CD4-positive, alpha-beta memory T cell (primary cell): ENCODE data around the gene NTNG2. TPM values are rescaled to one million over a fixed set of nuclear protein-coding genes. Genes with fewer than 3 reads are reported as not detected.
"Not testable (repeated sequence)": the region's sequence is repeated elsewhere in the genome, so short reads cannot be mapped to it uniquely, and the experiment has no call there.

Source experiments
- CTCF ChIA-PET: fragments of 350-600 bp; sonication (Branson Sonifier 250); formaldehyde crosslinking; loops from one replicate; lab custom pipeline; 2021; ENCODE audit warnings: inconsistent platforms; ENCODE audit not compliant: partially characterized antibody; lab: Charles Lee
- POLR2A ChIA-PET: fragments of 350-600 bp; sonication (Branson Sonifier 250); formaldehyde crosslinking; loops from one replicate; lab custom pipeline; 2021; ENCODE audit not compliant: partially characterized antibody; lab: Charles Lee
- DNase-seq, 5 donors: peaks; one replicate each; pipeline versions ENCODE4 v3.0.0 to v3.0.0-alpha.2; 2020 to 2022; ENCODE audit warnings: mixed read lengths in 1 of 5
- H3K27ac ChIP-seq: one replicate; pipeline ENCODE4 v1.7.0; 2013; ENCODE audit warnings: low read depth, low read length
- H3K27me3 ChIP-seq: 2 replicates; pipeline ENCODE4 v1.7.0; 2013; ENCODE audit warnings: mild to moderate bottlenecking, low read length, moderate library complexity; ENCODE audit not compliant: insufficient read depth
- H3K36me3 ChIP-seq: 2 replicates; pipeline ENCODE4 v1.7.0; 2013; ENCODE audit warnings: mild to moderate bottlenecking, low read length, moderate library complexity; ENCODE audit not compliant: insufficient read depth
- H3K4me1 ChIP-seq: 2 replicates; pipeline ENCODE4 v1.7.0; 2013; ENCODE audit warnings: mild to moderate bottlenecking, low read length, moderate library complexity; ENCODE audit not compliant: insufficient read depth
- H3K4me3 ChIP-seq, 2 donors: one replicate each; pipeline ENCODE4 v1.7.0; 2013; ENCODE audit warnings: low read length in 2 of 2, mild to moderate bottlenecking in 1 of 2
- H3K9me3 ChIP-seq, 2 donors: one replicate each; pipeline ENCODE4 v1.7.0; 2013; ENCODE audit warnings: low read length in 2 of 2, control low read depth in 1 of 2; ENCODE audit not compliant: control insufficient read depth in 1 of 2
- H3K27ac Mint-ChIP-seq, 7 donors: one replicate each; pipeline ENCODE4 v1.8.0; 2020 to 2021; ENCODE audit warnings: mixed read lengths in 7 of 7, mild to moderate bottlenecking in 6 of 7, inconsistent platforms in 3 of 7, moderate library complexity in 3 of 7
- H3K27me3 Mint-ChIP-seq, 2 donors: one replicate each; pipeline ENCODE4 v1.8.0; 2020 to 2021; ENCODE audit warnings: mixed read lengths in 2 of 2
- H3K36me3 Mint-ChIP-seq, 2 donors: one replicate each; pipeline ENCODE4 v1.8.0; 2020 to 2021; ENCODE audit warnings: mixed read lengths in 2 of 2, inconsistent platforms in 1 of 2, mild to moderate bottlenecking in 1 of 2
- H3K4me1 Mint-ChIP-seq, 4 donors: one replicate each; pipeline ENCODE4 v1.8.0; 2020 to 2021; ENCODE audit warnings: mixed read lengths in 4 of 4, mild to moderate bottlenecking in 1 of 4
- H3K4me3 Mint-ChIP-seq, 8 donors: one replicate each; pipeline ENCODE4 v1.8.0; 2020 to 2021; ENCODE audit warnings: mixed read lengths in 8 of 8, mild to moderate bottlenecking in 7 of 8, moderate library complexity in 6 of 8, inconsistent platforms in 3 of 8
- H3K9me3 Mint-ChIP-seq, 8 donors: one replicate each; pipeline ENCODE4 v1.8.0; 2020 to 2021; ENCODE audit warnings: mixed read lengths in 8 of 8, mild to moderate bottlenecking in 5 of 8, inconsistent platforms in 3 of 8, moderate library complexity in 1 of 8
- intact Hi-C: fragments of 100-400 bp; cut with micrococcal nuclease; formaldehyde crosslinking; loops from one replicate; pipeline ENCODE4 v1.15.1; 2023
- polyA plus RNA-seq, 2 donors: library from polyadenylated mRNA; unstranded; fragments of 300-500 nt; fragmentation: Illumina TruSeq; gene quantifications; one replicate each; pipeline ENCODE4 v1.2.3, GENCODE V29; 2021
- total RNA-seq, 2 experiments: library from RNA; stranded (reverse); gene quantifications; one replicate each; pipeline ENCODE4 v1.2.3, GENCODE V29; 2021

Gene NTNG2
- total and polyA plus RNA-seq, 4 experiments from 2014 or later: 1.0 to 8.8 (median 3.6) TPM

GRCh38 chr9:132125944-132126679 is 35.7 kb upstream of the NTNG2 start:
- Mint-ChIP-seq H3K9me3 (no peaks in the 10 kb centered on the region), H3K27me3 (peaks cover 44 to 46% of the 10 kb centered on the region in 2 donors), H3K27ac (no peak overlapping the region), H3K36me3 (no peaks in the 10 kb centered on the region), H3K4me1 (peaks cover 7 to 15% (median 12%) of the 10 kb centered on the region in 4 donors), H3K4me3 (peak overlapping the region; percentile 45 to 85 (median 72))
- intact Hi-C loops: no loop called here
- no peaks in the 10 kb centered on the region for H3K36me3 ChIP-seq
- peaks cover 4% of the 10 kb centered on the region for H3K27me3 ChIP-seq
- CTCF ChIA-PET: no interaction called here
- DNase-seq: no peak
- POLR2A ChIA-PET: no interaction called here
- H3K4me1 ChIP-seq: peaks cover 13% of the 10 kb centered on the region
- H3K4me3 ChIP-seq: no peak overlapping the region
- no peaks in the 10 kb centered on the region for H3K9me3 ChIP-seq
- no peak overlapping the region for H3K27ac ChIP-seq

GRCh38 chr9:132126680-132127236 is 35.1 kb upstream of the NTNG2 start:
- DNase-seq: no peak
- Histone ChIP-seq H3K27me3 (peaks cover 4% of the 10 kb centered on the region), H3K36me3 (no peaks in the 10 kb centered on the region), H3K9me3 (no peaks in the 10 kb centered on the region), H3K27ac (no peak overlapping the region), H3K4me1 (peaks cover 13% of the 10 kb centered on the region), H3K4me3 (no peak overlapping the region)
- peaks cover 7 to 15% (median 12%) of the 10 kb centered on the region in 4 donors for H3K4me1 Mint-ChIP-seq
- H3K27me3 Mint-ChIP-seq: peaks cover 48 to 49% of the 10 kb centered on the region in 2 donors
- no peak overlapping the region for H3K27ac Mint-ChIP-seq
- ChIA-PET CTCF (no interaction called here), POLR2A (no interaction called here)
- no peaks in the 10 kb centered on the region for H3K36me3 Mint-ChIP-seq
- intact Hi-C loops: no loop called here
- H3K4me3 Mint-ChIP-seq: peak overlapping the region; percentile 43 to 85 (median 72)
- no peaks in the 10 kb centered on the region for H3K9me3 Mint-ChIP-seq

- Histone ChIP-seq H3K36me3 (no peaks in the 10 kb centered on the region), H3K27ac (no peak overlapping the region), H3K9me3 (no peaks in the 10 kb centered on the region), H3K27me3 (peaks cover 4% of the 10 kb centered on the region), H3K4me3 (no peak overlapping the region), H3K4me1 (peaks cover 13% of the 10 kb centered on the region)
- Mint-ChIP-seq H3K27me3 (peaks cover 53 to 57% of the 10 kb centered on the region in 2 donors), H3K4me1 (peaks cover 7 to 15% (median 12%) of the 10 kb centered on the region in 4 donors), H3K27ac (no peak overlapping the region), H3K36me3 (no peaks in the 10 kb centered on the region), H3K4me3 (no peak overlapping the region), H3K9me3 (no peaks in the 10 kb centered on the region)
- DNase-seq: no peak
- CTCF ChIA-PET: no interaction called here
- intact Hi-C loops: no loop called here
- POLR2A ChIA-PET: interaction anchor here (0.6 kb wide), 1 partner anchor 276 kb away, joined by 3 read pairs; no protein-coding TSS in a partner anchor
These were observed 33.8 kb upstream of the NTNG2 start for GRCh38 chr9:132127888-132128534.

- no peak for DNase-seq
- ChIA-PET CTCF (no interaction called here), POLR2A (no interaction called here)
- intact Hi-C loops: no loop called here
- no peak overlapping the region for H3K4me3 Mint-ChIP-seq
- no peaks in the 10 kb centered on the region for H3K9me3 Mint-ChIP-seq
- Histone ChIP-seq H3K27me3 (peaks cover 4% of the 10 kb centered on the region), H3K9me3 (no peaks in the 10 kb centered on the region), H3K4me1 (peaks cover 13% of the 10 kb centered on the region), H3K27ac (no peak overlapping the region), H3K4me3 (no peak overlapping the region), H3K36me3 (no peaks in the 10 kb centered on the region)
- H3K36me3 Mint-ChIP-seq: no peaks in the 10 kb centered on the region
- no peak overlapping the region for H3K27ac Mint-ChIP-seq
- peaks cover 7 to 15% (median 12%) of the 10 kb centered on the region in 4 donors for H3K4me1 Mint-ChIP-seq
- H3K27me3 Mint-ChIP-seq: peaks cover 49 to 53% of the 10 kb centered on the region in 2 donors
These were observed 32.3 kb upstream of the NTNG2 start for GRCh38 chr9:132129535-132129934.

- H3K27ac Mint-ChIP-seq, DNase-seq, H3K27ac ChIP-seq, H3K4me3 ChIP-seq, intact Hi-C loops, H3K9me3 Mint-ChIP-seq, H3K9me3 ChIP-seq, H3K36me3 ChIP-seq, H3K27me3 ChIP-seq, H3K4me1 Mint-ChIP-seq, H3K4me3 Mint-ChIP-seq, CTCF ChIA-PET, H3K36me3 Mint-ChIP-seq, POLR2A ChIA-PET, H3K4me1 ChIP-seq: not testable (repeated sequence)
- H3K27me3 Mint-ChIP-seq: peaks cover 34 to 51% of the 10 kb centered on the region in 2 donors
These were observed 27.8 kb upstream of the NTNG2 start for GRCh38 chr9:132134085-132134484.

- no peaks in the 10 kb centered on the region for H3K9me3 Mint-ChIP-seq
- no peak for DNase-seq
- no peaks in the 10 kb centered on the region for H3K9me3 ChIP-seq
- intact Hi-C loops: no loop called here
- H3K4me3 ChIP-seq: no peak overlapping the region
- H3K4me1 ChIP-seq: no peaks in the 10 kb centered on the region
- H3K27ac ChIP-seq: no peak overlapping the region
- H3K36me3 ChIP-seq: no peaks in the 10 kb centered on the region
- peaks cover 39 to 51% of the 10 kb centered on the region in 2 donors for H3K27me3 Mint-ChIP-seq
- no peaks in the 10 kb centered on the region for H3K27me3 ChIP-seq
- H3K36me3 Mint-ChIP-seq: no peaks in the 10 kb centered on the region
- H3K27ac Mint-ChIP-seq: no peak overlapping the region
- no peak overlapping the region for H3K4me3 Mint-ChIP-seq
- H3K4me1 Mint-ChIP-seq: no peaks in the 10 kb centered on the region
- ChIA-PET CTCF (no interaction called here), POLR2A (no interaction called here)
These were observed 26.4 kb upstream of the NTNG2 start for GRCh38 chr9:132135456-132135855.

- DNase-seq: no peak
- ChIA-PET POLR2A (no interaction called here), CTCF (no interaction called here)
- Histone ChIP-seq H3K27ac (no peak overlapping the region), H3K27me3 (no peaks in the 10 kb centered on the region), H3K4me3 (no peak overlapping the region), H3K9me3 (no peaks in the 10 kb centered on the region), H3K36me3 (no peaks in the 10 kb centered on the region), H3K4me1 (peaks cover 2% of the 10 kb centered on the region)
- H3K4me1 Mint-ChIP-seq: peaks cover 0 to 2% (median 2%) of the 10 kb centered on the region in 4 donors
- no peaks in the 10 kb centered on the region for H3K9me3 Mint-ChIP-seq
- peaks cover 32 to 48% of the 10 kb centered on the region in 2 donors for H3K27me3 Mint-ChIP-seq
- no peaks in the 10 kb centered on the region for H3K36me3 Mint-ChIP-seq
- H3K4me3 Mint-ChIP-seq: no peak overlapping the region
- H3K27ac Mint-ChIP-seq: no peak overlapping the region
- intact Hi-C loops: no loop called here
These were observed 25.6 kb upstream of the NTNG2 start for GRCh38 chr9:132136151-132136780.
